ENCODE results near the gene SSBP3.

Gene SSBP3

DNA sequence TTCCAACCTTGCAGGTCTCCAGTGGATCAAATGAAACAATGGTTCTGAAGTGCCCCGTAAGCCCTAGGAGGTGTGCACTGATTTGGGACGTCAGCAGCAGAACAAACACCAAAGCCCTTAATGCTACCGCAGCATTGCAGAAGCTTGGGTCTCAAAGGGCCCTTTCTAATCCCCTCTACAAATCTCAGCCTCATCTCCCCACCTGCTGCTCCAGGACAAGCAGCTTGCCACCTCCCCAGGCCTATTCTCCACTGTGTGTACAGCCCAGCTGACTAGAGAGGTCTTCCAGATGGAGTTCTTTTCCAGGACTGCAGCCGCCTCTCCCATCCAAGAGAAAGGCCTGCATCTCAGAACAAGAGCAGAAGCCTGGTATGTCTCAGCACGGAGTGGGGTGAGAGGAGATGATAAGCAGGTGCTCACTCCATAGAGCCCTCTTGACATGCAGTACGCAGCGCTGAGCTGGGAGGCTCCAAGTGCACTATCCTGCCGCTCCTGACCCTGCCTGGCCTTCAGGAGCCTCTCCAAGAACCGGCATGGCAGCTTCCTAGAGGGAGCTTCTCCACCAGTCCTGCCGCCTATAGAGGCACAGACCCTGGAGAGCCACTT, 160.0 kb downstream of the SSBP3 start:
- Histone ChIP-seq H2AFZ (ENCODE audit: low read depth, low read length) (no peak overlapping the region), H4K20me1 (ENCODE audit: insufficient read depth, low read length) (peaks cover 20% of the 10 kb centered on the region), H3K4me3 (ENCODE audit: low read depth in 1 of 2, low read length in 2 of 2) (no peak overlapping the region), H3K27ac (ENCODE audit: low read length) (no peak overlapping the region), H3K9ac (ENCODE audit: low read depth, low read length) (no peak overlapping the region), H3K79me2 (ENCODE audit: insufficient read depth, low read length) (peaks cover 3% of the 10 kb centered on the region; the same call in 1 of the 2 replicates), H3K9me3 (ENCODE audit: insufficient read depth, low read length, severe bottlenecking) (no peaks in the 10 kb centered on the region), H3K4me1 (ENCODE audit: insufficient read depth, low read length) (no peaks in the 10 kb centered on the region), H3K36me3 (ENCODE audit: insufficient read depth, low read length) (peaks cover 89% of the 10 kb centered on the region), H3K4me2 (ENCODE audit: insufficient read depth, low read length) (no peak overlapping the region), H3K27me3 (ENCODE audit: insufficient read depth, low read length, poor library complexity) (no peaks in the 10 kb centered on the region)
- DNase-seq = no peak
- ATAC-seq (ENCODE audit: insufficient read depth, low read depth) = no peak
- no peak for TF ChIP-seq EZH2 (IDR thresholded peaks at IDR 0.05; ENCODE audit: borderline replicate concordance, low read depth, low read length, severe bottlenecking)
- TF ChIP-seq, protein P1, sequence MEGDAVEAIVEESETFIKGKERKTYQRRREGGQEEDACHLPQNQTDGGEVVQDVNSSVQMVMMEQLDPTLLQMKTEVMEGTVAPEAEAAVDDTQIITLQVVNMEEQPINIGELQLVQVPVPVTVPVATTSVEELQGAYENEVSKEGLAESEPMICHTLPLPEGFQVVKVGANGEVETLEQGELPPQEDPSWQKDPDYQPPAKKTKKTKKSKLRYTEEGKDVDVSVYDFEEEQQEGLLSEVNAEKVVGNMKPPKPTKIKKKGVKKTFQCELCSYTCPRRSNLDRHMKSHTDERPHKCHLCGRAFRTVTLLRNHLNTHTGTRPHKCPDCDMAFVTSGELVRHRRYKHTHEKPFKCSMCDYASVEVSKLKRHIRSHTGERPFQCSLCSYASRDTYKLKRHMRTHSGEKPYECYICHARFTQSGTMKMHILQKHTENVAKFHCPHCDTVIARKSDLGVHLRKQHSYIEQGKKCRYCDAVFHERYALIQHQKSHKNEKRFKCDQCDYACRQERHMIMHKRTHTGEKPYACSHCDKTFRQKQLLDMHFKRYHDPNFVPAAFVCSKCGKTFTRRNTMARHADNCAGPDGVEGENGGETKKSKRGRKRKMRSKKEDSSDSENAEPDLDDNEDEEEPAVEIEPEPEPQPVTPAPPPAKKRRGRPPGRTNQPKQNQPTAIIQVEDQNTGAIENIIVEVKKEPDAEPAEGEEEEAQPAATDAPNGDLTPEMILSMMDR (IDR thresholded peaks at IDR 0.05; ENCODE audit: borderline replicate concordance, extremely low read depth, low read length, poor library complexity, severe bottlenecking) = no peak

DNA sequence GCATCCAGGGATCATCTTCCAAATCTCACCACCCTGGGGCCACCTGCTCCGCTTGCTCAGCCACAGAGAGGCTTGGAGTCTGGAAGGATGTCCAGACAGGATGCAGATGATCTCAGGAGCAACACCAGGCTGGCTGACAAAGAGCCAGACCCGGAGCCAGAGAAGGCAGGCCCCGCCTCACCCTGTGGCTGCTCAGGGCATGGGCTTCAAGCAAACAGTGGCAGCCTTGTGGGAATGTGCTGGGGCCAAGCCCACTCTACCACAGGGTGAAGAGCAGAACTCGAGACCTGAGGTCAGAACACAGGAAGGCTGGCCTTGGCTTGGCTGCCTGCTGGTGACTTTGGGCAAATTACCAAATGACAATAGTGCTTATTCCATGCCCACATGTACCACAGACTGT, 160.7 kb downstream of the SSBP3 start:
- Histone ChIP-seq H3K9ac (ENCODE audit: low read depth, low read length) (no peak overlapping the region), H3K79me2 (ENCODE audit: insufficient read depth, low read length) (peaks cover 3% of the 10 kb centered on the region; the same call in 1 of the 2 replicates), H3K27ac (ENCODE audit: low read length) (no peak overlapping the region), H3K9me3 (ENCODE audit: insufficient read depth, low read length, severe bottlenecking) (no peaks in the 10 kb centered on the region), H4K20me1 (ENCODE audit: insufficient read depth, low read length) (peaks cover 14% of the 10 kb centered on the region), H3K4me2 (ENCODE audit: insufficient read depth, low read length) (no peak overlapping the region), H3K36me3 (ENCODE audit: insufficient read depth, low read length) (peaks cover 89% of the 10 kb centered on the region), H3K27me3 (ENCODE audit: insufficient read depth, low read length, poor library complexity) (no peaks in the 10 kb centered on the region), H3K4me3 (ENCODE audit: low read depth in 1 of 2, low read length in 2 of 2) (no peak overlapping the region), H2AFZ (ENCODE audit: low read depth, low read length) (no peak overlapping the region), H3K4me1 (ENCODE audit: insufficient read depth, low read length) (no peaks in the 10 kb centered on the region)
- TF ChIP-seq, protein P1 (IDR thresholded peaks at IDR 0.05; ENCODE audit: borderline replicate concordance, extremely low read depth, low read length, poor library complexity, severe bottlenecking) = no peak
- no peak for TF ChIP-seq EZH2 (IDR thresholded peaks at IDR 0.05; ENCODE audit: borderline replicate concordance, low read depth, low read length, severe bottlenecking)
- ATAC-seq (ENCODE audit: insufficient read depth, low read depth) = no peak
- DNase-seq = no peak

DNA sequence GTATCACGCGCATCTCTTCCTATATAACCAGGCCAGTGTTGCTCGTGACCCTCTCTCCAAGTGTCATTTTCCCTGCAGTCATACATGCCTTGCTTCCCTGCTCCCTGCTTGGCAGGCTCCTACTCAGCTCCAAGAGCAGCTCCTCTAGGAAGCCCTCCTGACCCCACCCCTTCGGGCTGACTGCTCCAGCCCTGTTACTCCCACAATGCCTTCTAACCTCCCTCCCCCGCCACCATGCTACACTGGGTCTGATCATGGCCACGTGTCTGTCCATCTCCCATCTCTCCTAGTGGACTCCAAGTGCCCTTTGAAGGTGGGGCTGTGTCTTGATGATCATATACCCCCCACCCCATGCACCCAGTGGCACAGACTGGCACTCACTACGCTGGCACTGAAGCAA, 161.5 kb downstream of the SSBP3 start:
- Histone ChIP-seq H3K79me2 (ENCODE audit: insufficient read depth, low read length) (peaks cover 3% of the 10 kb centered on the region; the same call in 1 of the 2 replicates), H3K4me1 (ENCODE audit: insufficient read depth, low read length) (no peaks in the 10 kb centered on the region), H3K4me2 (ENCODE audit: insufficient read depth, low read length) (no peak overlapping the region), H3K27ac (ENCODE audit: low read length) (no peak overlapping the region), H2AFZ (ENCODE audit: low read depth, low read length) (no peak overlapping the region), H3K9me3 (ENCODE audit: insufficient read depth, low read length, severe bottlenecking) (no peaks in the 10 kb centered on the region), H3K4me3 (ENCODE audit: low read depth in 1 of 2, low read length in 2 of 2) (no peak overlapping the region), H3K27me3 (ENCODE audit: insufficient read depth, low read length, poor library complexity) (no peaks in the 10 kb centered on the region), H3K9ac (ENCODE audit: low read depth, low read length) (no peak overlapping the region), H3K36me3 (ENCODE audit: insufficient read depth, low read length) (peaks cover 88% of the 10 kb centered on the region), H4K20me1 (ENCODE audit: insufficient read depth, low read length) (peaks cover 13% of the 10 kb centered on the region)
- DNase-seq (no peak), ATAC-seq (ENCODE audit: insufficient read depth, low read depth) (no peak)
- TF ChIP-seq, protein P1 (IDR thresholded peaks at IDR 0.05; ENCODE audit: borderline replicate concordance, extremely low read depth, low read length, poor library complexity, severe bottlenecking) = no peak
- TF ChIP-seq EZH2 (IDR thresholded peaks at IDR 0.05; ENCODE audit: borderline replicate concordance, low read depth, low read length, severe bottlenecking) = no peak

Data from DND-41 (cell line).